GM23338 (cell line): ENCODE results near the gene EZH1. TPM values are rescaled to one million over a fixed set of nuclear protein-coding genes. Genes with fewer than 3 reads are reported as not detected.

ENCODE experiments used
- ATAC-seq: fragments of 200-7000 bp; cut with Tn5 transposase; 3 replicates; pipeline ENCODE4 v1.9.1; 2020
- DNase-seq: peaks from one replicate; pipeline ENCODE4 v3.0.0-alpha.2; 2015; ENCODE audit warnings: low spot score
- H2AFZ ChIP-seq: fragments of 200-600 bp; sonication (generic); 2 replicates; pipeline ENCODE4 v1.8.0; 2016; ENCODE audit warnings: antibody characterized with exemption, mild to moderate bottlenecking, moderate library complexity
- H3F3A ChIP-seq: fragments of 200-600 bp; sonication (generic); replicated peaks from 2 replicates; pipeline ENCODE4 v1.8.0; 2017; ENCODE audit warnings: antibody characterized with exemption, mixed run types, low read depth
- H3K27ac ChIP-seq: fragments of 200-600 bp; sonication (generic); 2 replicates; pipeline ENCODE4 v1.6.1; 2016; ENCODE audit warnings: low read depth
- H3K27me3 ChIP-seq: fragments of 200-600 bp; sonication (generic); 2 replicates; pipeline ENCODE4 v1.8.0; 2016; ENCODE audit warnings: mild to moderate bottlenecking, mixed run types, moderate library complexity; ENCODE audit not compliant: insufficient read depth
- H3K36me3 ChIP-seq: fragments of 200-600 bp; sonication (generic); 2 replicates; pipeline ENCODE4 v1.8.0; 2016; ENCODE audit warnings: mild to moderate bottlenecking; ENCODE audit not compliant: insufficient read depth
- H3K4me1 ChIP-seq: fragments of 200-600 bp; sonication (generic); 2 replicates; pipeline ENCODE4 v1.8.0; 2016; ENCODE audit warnings: mild to moderate bottlenecking, moderate library complexity; ENCODE audit not compliant: insufficient read depth
- H3K4me2 ChIP-seq: fragments of 200-600 bp; sonication (generic); 2 replicates; pipeline ENCODE4 v1.7.1; 2017; ENCODE audit warnings: mixed run types
- H3K4me3 ChIP-seq: fragments of 200-600 bp; sonication (generic); 2 replicates; pipeline ENCODE4 v1.6.1; 2016; ENCODE audit warnings: mixed run types
- H3K79me2 ChIP-seq: fragments of 200-600 bp; sonication (generic); replicated peaks from 2 replicates; pipeline ENCODE4 v1.8.0; 2017; ENCODE audit warnings: mild to moderate bottlenecking; ENCODE audit not compliant: insufficient read depth
- H3K9me2 ChIP-seq: fragments of 200-600 bp; sonication (generic); 2 replicates; pipeline ENCODE4 v1.8.0; 2017; ENCODE audit not compliant: insufficient read depth
- H4K20me1 ChIP-seq: fragments of 200-600 bp; sonication (generic); replicated peaks from 2 replicates; pipeline ENCODE4 v1.8.0; 2017; ENCODE audit warnings: mild to moderate bottlenecking; ENCODE audit not compliant: insufficient read depth
- H3K27ac Mint-ChIP-seq: 2 replicates; pipeline ENCODE4 v1.8.0; 2020; ENCODE audit warnings: inconsistent platforms, mild to moderate bottlenecking, moderate library complexity, mixed read lengths
- H3K27me3 Mint-ChIP-seq: 3 replicates; pipeline ENCODE4 v1.8.0; 2022; ENCODE audit warnings: low read depth, mild to moderate bottlenecking, moderate library complexity, mixed read lengths, inconsistent platforms; ENCODE audit not compliant: insufficient read depth, poor library complexity
- H3K36me3 Mint-ChIP-seq: 3 replicates; pipeline ENCODE4 v1.8.0; 2021; ENCODE audit warnings: low read depth, mild to moderate bottlenecking, inconsistent platforms, moderate library complexity, mixed read lengths
- H3K4me1 Mint-ChIP-seq: 3 replicates; pipeline ENCODE4 v1.8.0; 2020; ENCODE audit warnings: mild to moderate bottlenecking, inconsistent platforms, mixed read lengths
- H3K4me3 Mint-ChIP-seq: 3 replicates; pipeline ENCODE4 v1.8.0; 2021; ENCODE audit warnings: moderate library complexity, mild to moderate bottlenecking, inconsistent platforms, mixed read lengths
- H3K9me3 Mint-ChIP-seq: 3 replicates; pipeline ENCODE4 v1.8.0; 2020; ENCODE audit warnings: moderate library complexity, mild to moderate bottlenecking, inconsistent platforms, mixed read lengths
- CTCF ChIP-seq, 2 experiments: fragments of 200-600 bp in 1 of 2; sonication (generic) in 1 of 2; conservative IDR thresholded peaks; 2 replicates each; pipeline versions ENCODE4 v1.5.1 to v1.6.1; 2016 to 2017; ENCODE audit warnings: antibody characterized with exemption in 2 of 2, low read depth in 2 of 2, mild to moderate bottlenecking in 2 of 2, moderate library complexity in 1 of 2
- NANOG ChIP-seq: IDR thresholded peaks from 2 replicates; pipeline ENCODE4 v1.6.1; 2016; ENCODE audit warnings: antibody characterized with exemption, borderline replicate concordance
- POLR2AphosphoS5 ChIP-seq: IDR thresholded peaks from 2 replicates; pipeline ENCODE4 v1.6.1; 2016; ENCODE audit warnings: antibody characterized with exemption, low read depth
- ZNF114 ChIP-seq: fragments of 250-450 bp; sonication (Bioruptor Pico); IDR thresholded peaks from 2 replicates; pipeline ENCODE4 v1.5.0; 2020; ENCODE audit warnings: mild to moderate bottlenecking, moderate library complexity
- ZNF462 ChIP-seq: fragments of 250-450 bp; sonication (Bioruptor Pico); IDR thresholded peaks from 2 replicates; pipeline ENCODE4 v1.5.0; 2020; ENCODE audit warnings: mild to moderate bottlenecking, moderate library complexity
- polyA plus RNA-seq: library from polyadenylated mRNA; unstranded; fragments of >200 nt; fragmentation: Nextera tagmentation; extraction: Ambion mirVana; gene quantifications from 2 replicates; pipeline ENCODE4 v1.2.1, GENCODE V29; 2016
- total RNA-seq: library from RNA; depleted of rRNA; stranded (reverse); fragments of >200 nt; shearing (Covaris generic); gene quantifications from 2 replicates; pipeline ENCODE4 v1.2.3, GENCODE V29; 2014

Gene EZH1
- total and polyA plus RNA-seq, 2 experiments from 2014 or later = 16.9 to 18.0 TPM

DNA sequence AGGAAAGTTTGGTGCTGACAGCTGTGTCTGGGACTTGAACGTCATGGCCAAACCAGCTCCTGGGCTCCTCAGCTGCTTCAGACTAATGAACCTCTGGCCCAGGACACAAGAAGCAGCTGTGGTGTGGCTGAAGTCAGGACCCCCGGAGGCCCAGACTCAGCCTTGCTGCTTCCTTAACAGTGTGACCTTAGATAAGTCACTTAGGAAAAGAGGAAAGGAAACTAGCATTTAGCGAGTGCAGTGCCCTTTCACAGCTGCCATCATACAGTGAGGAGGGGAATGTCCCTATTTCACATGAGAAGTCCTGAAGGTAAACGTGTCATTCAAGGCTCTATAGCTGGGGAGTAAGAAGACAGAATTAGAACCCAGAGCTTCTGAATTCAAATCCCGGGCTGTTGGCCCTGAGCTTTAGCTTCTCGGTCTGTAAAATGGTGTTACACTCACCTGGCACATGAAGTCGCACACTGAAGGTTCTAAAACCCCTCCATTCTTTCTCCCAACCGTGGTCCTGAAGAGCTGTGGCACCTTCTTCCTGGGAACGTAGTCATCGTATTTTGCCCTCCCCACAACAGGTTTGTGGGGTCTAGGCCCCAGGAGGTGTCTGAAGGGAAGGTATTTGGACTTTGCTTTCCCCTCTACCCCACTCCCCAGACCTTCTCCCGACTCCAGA, 15.3 kb upstream of the EZH1 start (continued):
- TF ChIP-seq ZNF462 (CRISPR knock-in tag) (no peak), ZNF114 (CRISPR knock-in tag) (no peak), POLR2AphosphoS5 (no peak)

- Mint-ChIP-seq H3K4me1 (no peaks in the 10 kb centered on the region), H3K27me3 (peaks cover 8% of the 10 kb centered on the region), H3K9me3 (no peaks in the 10 kb centered on the region), H3K4me3 (no peak overlapping the region), H3K27ac (no peak overlapping the region), H3K36me3 (no peaks in the 10 kb centered on the region)
- Histone ChIP-seq H3K27ac (no peak overlapping the region), H3F3A (no peaks in the 10 kb centered on the region), H3K9me2 (no peaks in the 10 kb centered on the region), H3K4me1 (peaks cover 3% of the 10 kb centered on the region), H4K20me1 (no peaks in the 10 kb centered on the region), H3K4me3 (no peak overlapping the region), H3K27me3 (peaks cover 10% of the 10 kb centered on the region), H3K36me3 (no peaks in the 10 kb centered on the region; the same call in 1 of the 2 replicates), H3K79me2 (no peaks in the 10 kb centered on the region), H2AFZ (no peak overlapping the region), H3K4me2 (no peak overlapping the region)
- no peak for DNase-seq
- ATAC-seq = no peak
- no peak for TF ChIP-seq ZNF114 (CRISPR knock-in tag)
- TF ChIP-seq ZNF462 (CRISPR knock-in tag) = no peak
- no peak for TF ChIP-seq NANOG
- TF ChIP-seq POLR2AphosphoS5 = no peak
- no peak for TF ChIP-seq CTCF (conservative IDR thresholded peaks at IDR 0.05; ENCODE audit: low read depth in 2 of 2)
Observed at GRCh38 chr17:42754782-42755181, 9.9 kb upstream of the EZH1 start.
